ENCODE results near the gene ZNG1C.
"Not testable (repeated sequence)": the region's sequence is repeated elsewhere in the genome, so short reads cannot be mapped to it uniquely, and the experiment has no call there.

- TF ChIP-seq CTCF, POLR2A (IDR thresholded peaks at IDR 0.05): not testable (repeated sequence)
Measured at GRCh38 chr9:68343992-68344391, 102.2 kb downstream of the ZNG1C start.
